ENCODE measurements around the gene TMEM125. TPM values are rescaled to one million over a fixed set of nuclear protein-coding genes. Genes with fewer than 3 reads are reported as not detected.

Gene TMEM125
- total and polyA plus RNA-seq, 10 of the 15 experiments (the other 5 are each of a cell fraction or from before 2014, with no cell fraction given): 0.28 TPM; not detected in 9

GRCh38 chr1:43271186-43272118, 1.7 kb downstream of the TMEM125 start:
- WGBS (ENCODE audit: insufficient coverage, insufficient replicate concordance, low lambda C conversion rate, missing lambda C conversion rate): 38% methylated on average over 12 of the region's 12 CpGs
- H3K27me3 ChIP-seq (replicated peaks in 1 of 2; ENCODE audit: control insufficient read depth in 2 of 2, insufficient read depth in 2 of 2, low read length in 1 of 2): no peaks in the 10 kb centered on the region
- SMC1A ChIA-PET (ENCODE audit: uncharacterized antibody, unreplicated experiment): interaction anchor here (1.4 kb wide), 1 partner anchor 22 kb away, joined by 3 read pairs; no protein-coding TSS in a partner anchor
- TF ChIP-seq BCL11A (IDR thresholded peaks at IDR 0.05; ENCODE audit: low read depth, low read length): no peak
- TF ChIP-seq LARP7 (IDR thresholded peaks at IDR 0.05): no peak
- TF ChIP-seq SMARCA5 (IDR thresholded peaks at IDR 0.05): no peak
- TF ChIP-seq CREM (IDR thresholded peaks at IDR 0.05; ENCODE audit: low read depth): no peak
- TF ChIP-seq FOXM1 (IDR thresholded peaks at IDR 0.05; ENCODE audit: low read depth, low read length): no peak
- no peak for TF ChIP-seq RELA (IDR thresholded peaks at IDR 0.05; ENCODE audit: borderline replicate concordance, partially characterized antibody)
- no peak for TF ChIP-seq CUX1 (IDR thresholded peaks at IDR 0.05; ENCODE audit: insufficient replicate concordance, low read depth, low read length)
- TF ChIP-seq, protein P1, sequence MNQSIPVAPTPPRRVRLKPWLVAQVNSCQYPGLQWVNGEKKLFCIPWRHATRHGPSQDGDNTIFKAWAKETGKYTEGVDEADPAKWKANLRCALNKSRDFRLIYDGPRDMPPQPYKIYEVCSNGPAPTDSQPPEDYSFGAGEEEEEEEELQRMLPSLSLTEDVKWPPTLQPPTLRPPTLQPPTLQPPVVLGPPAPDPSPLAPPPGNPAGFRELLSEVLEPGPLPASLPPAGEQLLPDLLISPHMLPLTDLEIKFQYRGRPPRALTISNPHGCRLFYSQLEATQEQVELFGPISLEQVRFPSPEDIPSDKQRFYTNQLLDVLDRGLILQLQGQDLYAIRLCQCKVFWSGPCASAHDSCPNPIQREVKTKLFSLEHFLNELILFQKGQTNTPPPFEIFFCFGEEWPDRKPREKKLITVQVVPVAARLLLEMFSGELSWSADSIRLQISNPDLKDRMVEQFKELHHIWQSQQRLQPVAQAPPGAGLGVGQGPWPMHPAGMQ (IDR thresholded peaks at IDR 0.05; ENCODE audit: borderline replicate concordance): no peak
- TF ChIP-seq SREBF2 (IDR thresholded peaks at IDR 0.05; ENCODE audit: low read length): no peak
- TF ChIP-seq IKZF1 (conservative IDR thresholded peaks at IDR 0.05): no peak
- TF ChIP-seq BMI1 (IDR thresholded peaks at IDR 0.05; ENCODE audit: borderline replicate concordance): no peak
- TF ChIP-seq E4F1 (IDR thresholded peaks at IDR 0.05; ENCODE audit: borderline replicate concordance, partially characterized antibody): no peak
- no peak for TF ChIP-seq CHD4 (IDR thresholded peaks at IDR 0.05)
- no peak for TF ChIP-seq POLR2A (IDR thresholded peaks at IDR 0.05; ENCODE audit: low read depth, low read length)
- TF ChIP-seq MTA2 (IDR thresholded peaks at IDR 0.05; ENCODE audit: low read depth): no peak
- no peak for TF ChIP-seq SREBF1 (IDR thresholded peaks at IDR 0.05; ENCODE audit: low read length)
- H2AFZ ChIP-seq (ENCODE audit: control insufficient read depth, low read depth, low read length): no peak overlapping the region
- no TSS peak for BruUV-seq (replicated peaks)
- FAIRE-seq (no peak), ATAC-seq (no peak), DNase-seq (ENCODE audit: low read depth, low spot score) (no peak)
- H4K20me1 ChIP-seq (ENCODE audit: control insufficient read depth, insufficient read depth): no peaks in the 10 kb centered on the region
- H3K79me2 ChIP-seq (ENCODE audit: control insufficient read depth, insufficient read depth, low read length): no peaks in the 10 kb centered on the region
- H3K36me3 ChIP-seq (ENCODE audit: control insufficient read depth in 2 of 2, insufficient read depth in 2 of 2, low read length in 1 of 2): no peaks in the 10 kb centered on the region
- RAD21 ChIA-PET (ENCODE audit: unreplicated experiment): no interaction called here
- in situ Hi-C loops (cut with MboI) (no loop called here), intact Hi-C loops (cut with micrococcal nuclease; ENCODE audit: unreplicated experiment) (no loop called here)
- H3K4me2 ChIP-seq (ENCODE audit: control insufficient read depth, insufficient read depth): no peak overlapping the region
- no peak overlapping the region for H3K4me3 ChIP-seq
- POLR2A ChIA-PET: no interaction called here
- no peaks in the 10 kb centered on the region for H3K9me3 ChIP-seq (replicated peaks; ENCODE audit: control insufficient read depth, insufficient read depth, low read length)
- H3K9ac ChIP-seq (ENCODE audit: control insufficient read depth, insufficient read depth, low read length): no peak overlapping the region
- CTCF ChIA-PET: interaction anchor here (0.7 kb wide), 1 partner anchor 265 kb away, joined by 3 read pairs; no protein-coding TSS in a partner anchor
- H3K4me1 ChIP-seq (ENCODE audit: control insufficient read depth, insufficient read depth, low read length): peaks cover 4% of the 10 kb centered on the region; the same call in 1 of the 2 replicates
- H3K27ac ChIP-seq (ENCODE audit: control insufficient read depth, insufficient read depth): no peak overlapping the region

Data from GM12878 (cell line).